Liver (tissue), 3 donors: ENCODE results near the gene SHANK2.

Experiments used
- EGR1 ChIP-seq, 2 donors: IDR thresholded peaks; 2 replicates each; pipeline ENCODE4 v1.6.1; 2016 to 2018; ENCODE audit warnings: antibody characterized with exemption in 2 of 2, low read depth in 2 of 2
- JUND ChIP-seq, 2 donors: IDR thresholded peaks; 2 replicates each; pipeline ENCODE4 v1.6.1; 2016; ENCODE audit warnings: antibody characterized with exemption in 2 of 2
- TF ChIP-seq, protein P1 (sequence below): fragments of 150-350 bp; IDR thresholded peaks from 2 replicates; pipeline ENCODE4 v1.5.1; 2017; ENCODE audit warnings: improper control_type of control experiment, low read depth, low read length; ENCODE audit not compliant: missing input control
- donor health status: healthy.
- donor health status: healthy.

GRCh38 chr11:71267807-71268421 is 15.5 kb upstream of the SHANK2 start:
- TF ChIP-seq JUND (IDR thresholded peaks at IDR 0.05) (no peak), EGR1 (IDR thresholded peaks at IDR 0.05; ENCODE audit: low read depth in 2 of 2) (no peak)
- TF ChIP-seq, protein P1, sequence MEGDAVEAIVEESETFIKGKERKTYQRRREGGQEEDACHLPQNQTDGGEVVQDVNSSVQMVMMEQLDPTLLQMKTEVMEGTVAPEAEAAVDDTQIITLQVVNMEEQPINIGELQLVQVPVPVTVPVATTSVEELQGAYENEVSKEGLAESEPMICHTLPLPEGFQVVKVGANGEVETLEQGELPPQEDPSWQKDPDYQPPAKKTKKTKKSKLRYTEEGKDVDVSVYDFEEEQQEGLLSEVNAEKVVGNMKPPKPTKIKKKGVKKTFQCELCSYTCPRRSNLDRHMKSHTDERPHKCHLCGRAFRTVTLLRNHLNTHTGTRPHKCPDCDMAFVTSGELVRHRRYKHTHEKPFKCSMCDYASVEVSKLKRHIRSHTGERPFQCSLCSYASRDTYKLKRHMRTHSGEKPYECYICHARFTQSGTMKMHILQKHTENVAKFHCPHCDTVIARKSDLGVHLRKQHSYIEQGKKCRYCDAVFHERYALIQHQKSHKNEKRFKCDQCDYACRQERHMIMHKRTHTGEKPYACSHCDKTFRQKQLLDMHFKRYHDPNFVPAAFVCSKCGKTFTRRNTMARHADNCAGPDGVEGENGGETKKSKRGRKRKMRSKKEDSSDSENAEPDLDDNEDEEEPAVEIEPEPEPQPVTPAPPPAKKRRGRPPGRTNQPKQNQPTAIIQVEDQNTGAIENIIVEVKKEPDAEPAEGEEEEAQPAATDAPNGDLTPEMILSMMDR = no peak
